GM19438 (cell line): Measurements from ENCODE around the gene ASB18.

ENCODE experiments used
- ATAC-seq: cut with Tn5 transposase; IDR thresholded peaks from one replicate; pipeline ENCODE4 v1.9.1; 2021; ENCODE audit warnings: low read depth; ENCODE audit not compliant: unreplicated experiment

The ASB18 gene

DNA sequence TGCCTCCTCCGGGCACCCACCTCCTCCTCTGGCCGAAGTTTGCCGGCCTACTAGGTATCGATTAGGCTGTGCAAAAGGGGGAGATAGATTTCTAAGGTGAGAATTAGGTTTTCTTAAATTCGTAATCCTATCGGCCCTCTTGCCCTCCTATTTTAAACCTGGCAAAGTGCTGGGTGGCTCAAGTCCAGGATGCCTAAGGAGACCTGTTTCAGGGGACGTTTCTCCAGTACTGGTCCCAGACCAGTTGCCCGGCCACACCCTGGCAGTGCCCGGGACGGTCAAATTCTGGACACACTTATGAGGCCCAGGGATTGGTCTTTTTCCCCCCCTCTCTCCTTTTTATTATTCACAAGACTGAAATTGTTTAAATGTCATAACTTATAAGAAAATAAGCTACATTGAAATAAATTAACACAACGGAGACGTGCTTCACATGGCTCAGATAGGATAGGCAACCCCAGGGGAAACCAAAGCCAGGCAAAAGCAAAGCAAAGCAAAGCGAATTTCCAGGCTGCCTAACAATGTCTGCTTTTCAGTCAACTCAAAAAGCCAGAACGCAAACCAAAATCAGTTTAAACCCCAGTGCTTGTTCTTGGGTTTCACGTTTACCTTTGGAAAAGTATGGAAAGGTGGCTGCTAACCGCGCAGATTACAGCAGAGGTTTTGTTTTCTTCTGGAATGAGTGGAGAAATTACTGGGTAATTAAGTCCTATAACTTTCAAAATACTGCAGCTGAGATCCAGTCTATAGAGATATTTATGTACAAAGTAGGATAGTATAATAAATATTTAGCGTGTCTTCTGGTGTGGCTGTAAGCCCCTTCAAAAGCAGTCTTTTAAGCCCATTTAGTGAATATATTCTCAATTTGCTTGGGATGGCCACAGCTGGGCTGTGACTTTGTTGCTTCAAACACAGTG lies 99.0 kb downstream of the ASB18 start:
- ATAC-seq: no peak

DNA sequence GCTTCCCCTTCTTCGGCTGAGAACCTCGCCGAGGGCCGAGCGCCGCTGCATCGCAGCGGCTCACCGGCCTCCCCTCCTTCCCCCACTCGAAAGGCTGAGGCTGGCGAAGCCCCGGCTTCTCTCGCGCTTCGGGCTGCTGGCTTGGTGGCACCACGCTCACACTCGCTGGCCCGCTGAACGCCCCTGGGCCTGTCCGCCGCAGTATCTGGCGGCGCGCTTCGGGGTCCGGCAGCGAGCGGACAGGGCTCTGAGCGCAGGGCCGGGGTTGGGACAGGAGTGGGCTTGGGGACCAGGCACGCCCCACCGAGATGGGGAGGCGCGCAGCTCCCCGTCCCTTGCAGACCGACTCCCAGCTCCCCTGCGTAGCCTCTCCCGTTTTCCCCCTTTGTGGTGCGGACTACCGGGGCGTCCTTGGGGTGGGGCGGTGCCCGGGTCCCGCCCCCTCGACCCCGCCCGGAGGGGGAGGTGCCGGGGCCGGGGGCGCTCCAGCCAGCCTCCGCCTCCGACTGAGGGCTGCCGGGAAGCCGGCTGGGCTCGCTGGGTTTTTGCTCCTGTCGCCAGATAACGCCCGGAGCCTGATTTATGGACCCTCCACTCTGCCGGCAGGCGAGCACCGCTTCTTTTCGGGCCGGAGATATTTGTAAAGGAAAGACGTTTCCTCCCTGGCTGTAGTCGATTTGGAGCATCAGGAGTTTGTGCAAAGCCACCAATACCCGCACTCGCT lies 99.8 kb downstream of the ASB18 start:
- ATAC-seq: no peak

DNA sequence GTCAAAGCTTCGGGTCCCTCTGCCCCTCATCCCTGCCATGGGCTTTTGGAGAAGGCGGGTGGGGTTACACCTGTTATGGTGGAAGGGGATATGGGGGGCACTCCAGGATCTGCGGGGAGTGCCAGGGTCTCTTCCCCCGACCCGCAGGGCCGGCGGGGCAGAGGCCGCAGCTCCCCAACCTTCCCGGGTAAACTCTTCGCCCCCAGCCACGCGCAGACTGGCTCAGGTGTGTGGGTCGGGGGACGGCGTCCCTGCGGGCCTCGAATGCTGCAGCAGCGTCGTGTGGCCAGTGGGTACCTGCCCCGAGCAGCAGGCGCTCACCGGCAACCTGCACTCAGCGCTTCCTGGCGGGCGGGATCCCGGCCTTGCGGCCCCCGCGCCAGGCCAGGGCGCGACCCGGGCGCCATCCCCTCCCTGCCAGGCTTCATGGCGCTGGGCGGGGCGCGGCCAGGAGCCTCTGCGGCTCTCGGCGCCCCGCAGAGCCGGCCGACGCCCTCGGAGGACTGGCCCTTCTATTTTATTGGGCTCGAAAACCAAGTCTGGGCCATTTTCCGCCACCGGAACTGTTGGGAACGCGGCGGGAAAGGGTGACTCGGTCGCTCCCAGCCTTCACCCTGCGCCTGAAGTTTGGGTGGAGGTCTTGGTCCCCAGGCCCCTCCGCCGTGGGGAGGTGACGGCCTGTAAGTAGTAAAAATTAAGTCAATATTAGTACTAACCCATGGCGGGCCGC lies 100.6 kb downstream of the ASB18 start:
- ATAC-seq: no peak

GRCh38 chr2:236162882-236163470 lies 101.2 kb downstream of the ASB18 start:
- ATAC-seq: no peak

- no peak for ATAC-seq
Measured at GRCh38 chr2:236162031-236162845, 102.0 kb downstream of the ASB18 start.

GRCh38 chr2:236161531-236161930 lies 102.7 kb downstream of the ASB18 start:
- no peak for ATAC-seq

DNA sequence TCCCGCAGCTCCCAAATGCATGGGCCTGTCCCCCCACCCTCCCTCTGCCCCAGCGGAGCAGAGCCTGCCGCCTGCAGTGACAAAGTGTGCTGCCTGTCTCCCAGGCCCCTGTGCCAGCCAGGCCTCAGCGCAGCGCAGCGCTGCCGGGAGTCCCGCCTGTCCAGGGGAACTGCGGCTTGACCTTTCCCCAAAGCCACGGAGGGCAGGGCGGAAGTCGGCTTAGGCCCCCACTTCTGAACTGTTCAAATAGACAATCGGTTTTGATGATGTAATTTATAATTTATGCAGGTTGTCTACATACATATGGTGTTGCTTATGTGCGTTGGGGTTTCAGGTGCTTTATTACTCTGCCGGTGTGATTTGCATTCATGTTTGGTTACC lies 103.1 kb downstream of the ASB18 start:
- no peak for ATAC-seq

- no peak for ATAC-seq
Measured at GRCh38 chr2:236160366-236161081, 103.7 kb downstream of the ASB18 start.

GRCh38 chr2:236159778-236160170 lies 104.4 kb downstream of the ASB18 start:
- no peak for ATAC-seq

- ATAC-seq: no peak
Measured at GRCh38 chr2:236158969-236159777, 105.0 kb downstream of the ASB18 start.

DNA sequence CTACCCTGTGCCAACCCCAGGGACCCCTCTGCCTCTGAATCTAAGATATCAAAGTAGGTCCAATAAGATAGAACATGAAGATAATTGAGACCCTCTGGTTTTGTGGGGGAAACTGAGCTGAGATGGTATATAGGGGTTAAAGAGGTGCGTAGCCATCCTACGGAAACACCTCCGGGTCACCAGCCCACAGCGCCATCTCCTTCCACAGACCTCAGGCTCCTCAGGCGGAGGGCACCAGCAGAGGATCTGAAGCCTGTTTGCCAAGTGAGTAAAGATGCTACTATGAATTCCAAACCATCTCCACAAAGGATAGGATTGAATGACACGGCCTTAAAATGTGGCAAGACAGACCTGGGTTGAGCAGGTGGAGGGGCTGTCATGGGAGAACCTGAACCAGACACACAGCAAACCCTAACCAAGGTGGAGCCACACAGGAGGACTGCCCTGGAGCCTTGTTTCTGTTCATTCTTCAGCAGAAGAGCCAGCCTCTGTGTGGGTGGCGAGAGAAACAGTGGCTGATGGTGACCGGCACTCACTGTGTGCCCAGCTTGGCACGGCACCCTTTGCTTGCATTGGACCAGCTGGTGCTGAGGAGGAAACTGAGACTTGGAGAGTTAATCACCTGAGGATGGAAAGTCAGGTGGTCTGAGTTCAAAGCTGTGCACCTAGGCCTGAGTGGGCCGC lies 106.2 kb downstream of the ASB18 start:
- no peak for ATAC-seq

- no peak for ATAC-seq
Measured at GRCh38 chr2:236157366-236157765, 106.8 kb downstream of the ASB18 start.

DNA sequence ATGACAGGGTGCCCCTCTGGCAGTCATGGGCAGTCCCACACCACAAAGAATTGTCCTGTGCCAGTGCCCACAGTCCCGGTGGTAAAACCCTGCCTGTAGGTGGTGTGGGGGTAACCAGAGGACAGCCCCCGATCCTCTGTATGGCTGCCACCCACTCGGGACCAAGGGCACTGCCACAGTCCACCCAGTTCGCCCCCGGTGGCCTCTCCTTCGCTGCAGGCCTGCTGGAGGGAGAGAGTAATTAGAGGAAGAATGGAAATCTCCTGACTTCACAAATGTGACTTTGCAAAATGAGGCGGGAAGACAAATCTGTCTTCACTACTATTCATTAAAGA lies 107.4 kb downstream of the ASB18 start:
- no peak for ATAC-seq

DNA sequence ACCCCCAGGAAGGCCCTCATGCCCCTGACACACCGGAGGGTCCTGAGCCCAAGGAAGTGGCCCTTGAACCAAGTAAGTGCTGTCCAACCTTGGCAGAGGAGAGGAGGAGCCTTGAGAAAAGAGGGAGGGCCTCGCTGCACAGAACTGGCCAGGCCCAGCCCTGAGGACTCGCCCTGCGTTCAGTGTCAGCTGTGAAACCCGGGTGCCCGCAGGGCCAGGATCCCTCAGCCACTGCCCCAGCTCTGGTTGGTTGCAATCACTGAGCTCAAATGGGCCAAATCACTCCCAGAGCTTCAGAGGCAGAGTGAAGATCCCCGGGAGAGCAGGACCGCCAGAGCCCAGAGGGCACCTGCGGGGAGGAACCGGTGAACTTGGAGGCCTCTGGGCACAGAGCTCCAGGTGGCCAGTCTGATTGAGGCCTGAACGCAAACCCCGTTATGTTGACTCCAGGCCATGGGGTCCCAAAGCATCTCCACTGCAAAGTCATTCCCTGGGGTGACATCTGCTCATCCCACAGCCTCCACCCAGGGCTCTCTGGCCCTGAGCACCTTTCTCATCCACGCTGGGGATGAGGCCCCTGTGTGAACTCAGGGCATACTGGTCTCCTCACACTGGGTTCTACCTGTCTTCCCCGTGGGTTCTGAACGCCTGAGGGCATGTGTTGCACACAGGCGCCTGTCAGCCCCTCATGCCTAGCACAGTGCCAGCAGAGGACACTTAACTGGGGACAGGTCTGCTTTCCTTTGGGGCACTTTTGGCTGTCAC lies 107.9 kb downstream of the ASB18 start:
- ATAC-seq: no peak

- no peak for ATAC-seq
Measured at GRCh38 chr2:236155406-236155805, 108.8 kb downstream of the ASB18 start.

DNA sequence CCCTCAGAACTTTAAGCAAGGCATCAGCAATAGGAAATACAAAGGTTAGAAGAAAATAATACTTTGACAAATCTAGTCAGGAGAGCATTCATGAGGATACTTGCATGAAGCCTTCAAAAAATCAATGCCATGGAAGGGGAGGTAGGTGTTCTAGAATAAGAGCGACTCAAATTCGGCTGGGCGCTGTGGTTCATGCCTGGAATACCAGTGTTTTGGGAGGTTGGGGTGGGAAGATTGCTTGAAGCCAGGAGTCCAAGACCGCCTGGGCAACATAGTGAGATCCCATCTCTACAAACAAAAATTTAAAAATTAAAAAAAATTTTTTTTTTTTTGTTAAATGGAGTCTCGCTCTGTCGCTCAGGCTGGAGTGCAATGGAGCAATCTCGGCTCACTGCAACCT lies 117.8 kb downstream of the ASB18 start:
- ATAC-seq: no peak

GRCh38 chr2:236143811-236144210 lies 120.4 kb downstream of the ASB18 start:
- no peak for ATAC-seq
